HepG2 (cell line): Measurements from ENCODE around the gene TRIM61. TPM values are rescaled to one million over a fixed set of nuclear protein-coding genes. Genes with fewer than 3 reads are reported as not detected.

ENCODE experiments used
- ATAC-seq: fragments of 200-7000 bp; cut with Tn5 transposase; 3 replicates; pipeline ENCODE4 v1.9.1; 2020; ENCODE audit warnings: mild to moderate bottlenecking, moderate library complexity
- BruUV-seq: library from RNA; stranded (reverse); fragments of 400-500 nt; replicated peaks from 2 replicates; lab custom pipeline; 2021; lab: Mats Ljungman, UMichigan
- CTCF ChIA-PET: fragments of 300-600 bp; formaldehyde crosslinking; extraction: SDS; loops from one replicate; lab custom pipeline; 2021; ENCODE audit warnings: low total read pairs, inconsistent platforms, low intra/inter-chr PET ratio; lab: Yijun Ruan, JAX
- POLR2A ChIA-PET: fragments of 350-600 bp; sonication (Branson Sonifier 250); formaldehyde crosslinking; loops from one replicate; lab custom pipeline; 2020; ENCODE audit warnings: antibody characterized with exemption, inconsistent platforms; lab: Yijun Ruan, JAX
- DNase-seq: peaks from one replicate; pipeline ENCODE4 v3.0.0-alpha.2; 2015; ENCODE audit warnings: low spot score
- FAIRE-seq: peaks from 3 replicates; lab custom pipeline; 2011; peaks lifted over from hg19 to GRCh38; lab: Jason Lieb, UNC
- H2AFZ ChIP-seq: one replicate; pipeline ENCODE4 v1.6.1; 2011; ENCODE audit warnings: low read length, inconsistent platforms
- H3K27ac ChIP-seq: fragments of 300-600 bp; 3 replicates; pipeline ENCODE4 v1.8.0; 2011; ENCODE audit warnings: mixed run types, mild to moderate bottlenecking, mixed read lengths, low read length, inconsistent platforms; ENCODE audit not compliant: insufficient read depth; ENCODE audit errors: extremely low read length
- H3K27me3 ChIP-seq, 2 experiments: fragments of 200-600 bp in 1 of 2; 2 replicates in 1 of 2; 3 replicates in 1 of 2; pipeline versions ENCODE4 v1.6.0 to v1.8.0; 2011; ENCODE audit warnings: low read length in 2 of 2, mild to moderate bottlenecking in 2 of 2, moderate library complexity in 2 of 2, inconsistent platforms in 1 of 2; ENCODE audit not compliant: insufficient read depth in 2 of 2, control insufficient read depth in 1 of 2
- H3K36me3 ChIP-seq, 2 experiments: fragments of 200-600 bp in 1 of 2; replicated peaks in 1 of 2; 2 replicates in 1 of 2; 3 replicates in 1 of 2; pipeline versions ENCODE4 v1.5.1 to v1.8.0; 2011; ENCODE audit warnings: low read length in 2 of 2, inconsistent platforms in 1 of 2; ENCODE audit not compliant: insufficient read depth in 2 of 2, control insufficient read depth in 1 of 2
- H3K4me1 ChIP-seq: 2 replicates; pipeline ENCODE4 v1.5.1; 2012; ENCODE audit warnings: low read length, inconsistent platforms; ENCODE audit not compliant: insufficient read depth
- H3K4me2 ChIP-seq: 2 replicates; pipeline ENCODE4 v1.6.0; 2011; ENCODE audit warnings: low read depth, low read length, inconsistent platforms
- H3K4me3 ChIP-seq, 3 experiments: fragments of 200-600 bp in 1 of 3; sonication (generic), shearing (Covaris generic) in 1 of 3; replicated peaks in 1 of 3; 2 replicates each; pipeline ENCODE4 v1.5.1; 2011 to 2016; ENCODE audit warnings: low read length in 3 of 3, inconsistent platforms in 2 of 3, low read depth in 2 of 3, mild to moderate bottlenecking in 2 of 3, control low read depth in 1 of 3, mixed read lengths in 1 of 3; ENCODE audit not compliant: insufficient read depth in 1 of 3
- H3K79me2 ChIP-seq: one replicate; pipeline ENCODE4 v1.6.1; 2011; ENCODE audit warnings: low read length, inconsistent platforms; ENCODE audit not compliant: insufficient read depth
- H3K9ac ChIP-seq: 2 replicates; pipeline ENCODE4 v1.6.0; 2011; ENCODE audit warnings: mild to moderate bottlenecking, low read depth, low read length, inconsistent platforms; ENCODE audit not compliant: insufficient read depth
- H3K9me3 ChIP-seq: 2 replicates; pipeline ENCODE4 v1.5.1; 2012; ENCODE audit warnings: mild to moderate bottlenecking, low read length
- H4K20me1 ChIP-seq: 2 replicates; pipeline ENCODE4 v1.6.0; 2011; ENCODE audit warnings: inconsistent platforms, mild to moderate bottlenecking, low read length, moderate library complexity; ENCODE audit not compliant: insufficient read depth
- ATAD3A ChIP-seq: sonication (generic); formaldehyde crosslinking; IDR thresholded peaks from 2 replicates; pipeline ENCODE4 v1.4.0; 2020; ENCODE audit warnings: missing genetic modification reagents
- CEBPG ChIP-seq: IDR thresholded peaks from 2 replicates; pipeline ENCODE4 v1.6.1; 2016
- ELF3 ChIP-seq: IDR thresholded peaks from 2 replicates; pipeline ENCODE4 v1.6.1; 2016; ENCODE audit warnings: missing genetic modification reagents, missing compliant biosample characterization
- FOXP1 ChIP-seq, 2 experiments: fragments of 450-650 bp in 1 of 2; IDR thresholded peaks; 2 replicates each; pipeline ENCODE4 v1.6.1; 2017 to 2018; ENCODE audit warnings: antibody characterized with exemption in 1 of 2
- IRF1 ChIP-seq: sonication (generic); formaldehyde crosslinking; IDR thresholded peaks from 2 replicates; pipeline ENCODE4 v1.4.0; 2020; ENCODE audit warnings: low read depth, mild to moderate bottlenecking, missing genetic modification reagents
- MATR3 ChIP-seq: sonication (generic); formaldehyde crosslinking; IDR thresholded peaks from 2 replicates; pipeline ENCODE4 v1.4.0; 2020; ENCODE audit warnings: missing genetic modification reagents
- MTA3 ChIP-seq: sonication (generic); formaldehyde crosslinking; IDR thresholded peaks from 2 replicates; pipeline ENCODE4 v1.4.0; 2020; ENCODE audit warnings: missing genetic modification reagents
- NFYC ChIP-seq: IDR thresholded peaks from 2 replicates; pipeline ENCODE4 v1.6.1; 2016; ENCODE audit warnings: missing genetic modification reagents, missing compliant biosample characterization
- NONO ChIP-seq, 2 experiments: fragments of 450-650 bp in 1 of 2; sonication (generic) in 1 of 2; formaldehyde crosslinking in 1 of 2; IDR thresholded peaks in 1 of 2; conservative IDR thresholded peaks in 1 of 2; 2 replicates each; pipeline versions ENCODE4 v1.6.1 to v1.8.0; 2017 to 2022; ENCODE audit warnings: mild to moderate bottlenecking in 1 of 2, missing genetic modification reagents in 1 of 2, moderate library complexity in 1 of 2
- NR2F2 ChIP-seq: IDR thresholded peaks from 2 replicates; pipeline ENCODE4 v1.6.1; 2012; ENCODE audit warnings: low read depth, inconsistent platforms, borderline replicate concordance
- PATZ1 ChIP-seq: sonication (generic); formaldehyde crosslinking; IDR thresholded peaks from 2 replicates; pipeline ENCODE4 v1.4.0; 2020; ENCODE audit warnings: missing genetic modification reagents
- PBX3 ChIP-seq: sonication (generic); formaldehyde crosslinking; IDR thresholded peaks from 2 replicates; pipeline ENCODE4 v1.8.1; 2023; ENCODE audit warnings: missing genetic modification reagents, inconsistent platforms, borderline replicate concordance
- TAF15 ChIP-seq: fragments of 200-400 bp; formaldehyde crosslinking; IDR thresholded peaks from one replicate; pipeline ENCODE4 v1.6.1; 2018; ENCODE audit warnings: mild to moderate bottlenecking, low read depth, low read length; ENCODE audit not compliant: poor library complexity, severe bottlenecking
- ZNF354B ChIP-seq: sonication (generic); formaldehyde crosslinking; IDR thresholded peaks from 2 replicates; pipeline ENCODE4 v1.8.0; 2022; ENCODE audit warnings: mild to moderate bottlenecking, missing genetic modification reagents
- ZNF431 ChIP-seq: sonication (generic); formaldehyde crosslinking; IDR thresholded peaks from 2 replicates; pipeline ENCODE4 v1.9.0; 2022; ENCODE audit warnings: missing genetic modification reagents, low read depth, mild to moderate bottlenecking, borderline replicate concordance
- ZSCAN21 ChIP-seq: sonication (generic); formaldehyde crosslinking; IDR thresholded peaks from 2 replicates; pipeline ENCODE4 v1.8.0; 2022; ENCODE audit warnings: mild to moderate bottlenecking, missing genetic modification reagents, moderate library complexity, borderline replicate concordance
- WGBS: methylation state at CpG from one replicate; pipeline ENCODE4 v1.1.6; 2017; ENCODE audit warnings: low lambda C conversion rate; 5-methylcytosine and 5-hydroxymethylcytosine counted together
- in situ Hi-C: cut with HindIII; loops from 2 replicates; pipeline ENCODE4 v1.10.0; 2017; ENCODE audit warnings: low pct_unique_long_range_greater_than_20kb; ENCODE audit not compliant: extremely low pct_ligation_motif_present
- intact Hi-C: fragments of 100-400 bp; cut with micrococcal nuclease; formaldehyde crosslinking; loops from one replicate; pipeline ENCODE4 v1.10.0; 2022; ENCODE audit not compliant: unreplicated experiment
- polyA plus RNA-seq, 8 experiments: library from polyadenylated mRNA; depleted of rRNA in 3 of 8; stranded (reverse) in 7 of 8; unstranded in 1 of 8; fragments of >200 nt; fragmentation: Illumina TruSeq in 4 of 8; extraction: Trizol in 4 of 8; gene quantifications; 2 replicates each; pipeline versions ENCODE4 v1.2.1 to v1.2.3, GENCODE V29; 2011 to 2016; ENCODE audit warnings: low read depth in 4 of 8, missing spikeins in 1 of 8, mixed read lengths in 1 of 8; ENCODE audit not compliant: insufficient read depth in 1 of 8
- total RNA-seq, 5 experiments: library from RNA; depleted of rRNA; stranded (reverse); fragments of >200 nt; fragmentation: Illumina TruSeq; extraction: Trizol; gene quantifications; 2 replicates each; pipeline ENCODE4 v1.2.3, GENCODE V29; 2016; ENCODE audit warnings: low read depth in 1 of 5

The TRIM61 gene
- total and polyA plus RNA-seq, 2 of the 13 experiments (the other 11 are each of a cell fraction or from before 2014, with no cell fraction given): not detected

- intact Hi-C loops: no loop called here
- in situ Hi-C loops: no loop called here
- DNase-seq: no peak
- Histone ChIP-seq H3K4me2 (no peak overlapping the region), H2AFZ (no peak overlapping the region), H3K36me3 (no peaks in the 10 kb centered on the region), H3K27ac (no peak overlapping the region)
- POLR2A ChIA-PET: no interaction called here
- TF ChIP-seq NR2F2 (no peak), CEBPG (CRISPR knock-in tag) (no peak), ZSCAN21 (no peak), TAF15 (no peak), IRF1 (CRISPR knock-in tag) (no peak)
- TF ChIP-seq, all 625 proteins: peak for 0
- WGBS: 17% methylated on average over 3 of the region's 3 CpGs
- no peaks in the 10 kb centered on the region for H3K9me3 ChIP-seq
- CTCF ChIA-PET: no interaction called here
- no peaks in the 10 kb centered on the region for H3K79me2 ChIP-seq
- no peaks in the 10 kb centered on the region for H4K20me1 ChIP-seq
- FAIRE-seq: no peak
- H3K27me3 ChIP-seq: peaks cover 0 to 7% of the 10 kb centered on the region in 2 experiments; a peak in 1 of 5 replicates
- no peak for ATAC-seq
- H3K9ac ChIP-seq: no peak overlapping the region
- no peaks in the 10 kb centered on the region for H3K4me1 ChIP-seq
- no peak overlapping the region for H3K4me3 ChIP-seq
- no TSS peak for BruUV-seq
Measured at GRCh38 chr4:164924670-164925238, 52.7 kb downstream of the TRIM61 start.

- H3K27ac ChIP-seq: no peak overlapping the region
- TF ChIP-seq ELF3 (CRISPR knock-in tag) (no peak), ZNF431 (CRISPR knock-in tag) (no peak), FOXP1 (IDR thresholded peaks at IDR 0.05) (no peak), FOXP1 (CRISPR knock-in tag; IDR thresholded peaks at IDR 0.05) (no peak), NONO (IDR thresholded peaks at IDR 0.05) (no peak), NONO (CRISPR knock-in tag; conservative IDR thresholded peaks at IDR 0.05) (no peak), ATAD3A (CRISPR knock-in tag) (no peak), NFYC (CRISPR knock-in tag) (no peak), ZNF354B (CRISPR knock-in tag) (no peak), MATR3 (no peak), MTA3 (CRISPR knock-in tag) (no peak), PBX3 (no peak), PATZ1 (CRISPR knock-in tag) (no peak)
Measured at GRCh38 chr4:164918956-164919355, 58.5 kb downstream of the TRIM61 start.

More at GRCh38 chr4:164918956-164919355, 58.5 kb downstream of the TRIM61 start:
- no peak for FAIRE-seq
- H3K4me2 ChIP-seq: no peak overlapping the region
- no peak overlapping the region for H3K4me3 ChIP-seq
- no peaks in the 10 kb centered on the region for H4K20me1 ChIP-seq
- no peak for ATAC-seq
- peaks cover 0 to 3% of the 10 kb centered on the region in 2 experiments; a peak in 1 of 5 replicates for H3K27me3 ChIP-seq
- H3K9me3 ChIP-seq: no peaks in the 10 kb centered on the region
- no TSS peak for BruUV-seq
- H3K79me2 ChIP-seq: no peaks in the 10 kb centered on the region
- no peak overlapping the region for H3K9ac ChIP-seq
- WGBS: 26% methylated on average over 3 of the region's 3 CpGs
- in situ Hi-C loops: no loop called here
- ChIA-PET CTCF (no interaction called here), POLR2A (no interaction called here)
- no peak for DNase-seq
- H3K4me1 ChIP-seq: no peaks in the 10 kb centered on the region
- intact Hi-C loops: no loop called here
- no peak overlapping the region for H2AFZ ChIP-seq
- no peaks in the 10 kb centered on the region for H3K36me3 ChIP-seq
